Right forelimb (tissue), 1 donor: Measurements from ENCODE around the gene MEA1.
"Not testable (repeated sequence)": the region's sequence is repeated elsewhere in the genome, so short reads cannot be mapped to it uniquely, and the experiment has no call there.

ENCODE experiments used
- DNase-seq: peaks from one replicate; pipeline ENCODE4 v3.0.0-alpha.2; 2018

Gene MEA1

DNA sequence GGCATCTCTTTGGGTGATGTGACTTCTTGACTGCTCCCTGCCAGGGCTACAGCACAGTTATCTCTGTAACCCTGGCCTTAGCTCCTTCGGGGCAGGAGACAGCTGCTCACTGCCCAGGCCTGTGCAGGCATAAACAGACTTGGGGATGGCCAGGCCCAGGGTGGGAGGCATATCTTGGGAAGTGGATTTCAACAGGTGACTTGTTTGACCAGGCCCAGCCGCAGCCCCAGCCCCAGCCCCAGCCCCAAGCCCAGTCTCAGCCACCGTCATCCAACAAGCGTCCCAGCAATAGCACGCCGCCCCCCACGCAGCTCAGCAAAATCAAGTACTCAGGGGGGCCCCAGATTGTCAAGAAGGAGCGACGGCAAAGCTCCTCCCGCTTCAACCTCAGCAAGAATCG is 7.5 kb downstream of the MEA1 start:
- no peak for DNase-seq

DNA sequence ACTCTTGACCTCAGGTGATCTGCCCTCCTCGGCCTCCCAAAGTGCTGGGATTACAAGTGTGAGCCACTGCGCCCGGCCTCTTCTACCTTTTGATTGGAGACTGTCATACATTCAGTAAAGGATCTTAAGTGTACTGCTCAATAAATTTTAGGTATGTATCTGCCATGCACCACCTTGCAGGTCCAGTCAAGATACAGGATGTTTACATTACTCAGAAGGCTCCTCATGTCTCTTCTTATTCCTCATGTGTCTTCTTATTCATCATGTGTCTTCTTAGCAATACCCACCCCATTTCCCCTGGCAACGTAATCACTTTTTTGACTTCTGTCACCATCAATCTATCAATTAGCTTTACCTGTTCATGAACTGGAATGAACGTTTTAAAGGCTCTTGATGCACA is 7.9 kb downstream of the MEA1 start:
- DNase-seq = no peak

- no peak for DNase-seq
Measured at GRCh38 chr6:43001843-43002242, 11.9 kb downstream of the MEA1 start.

DNA sequence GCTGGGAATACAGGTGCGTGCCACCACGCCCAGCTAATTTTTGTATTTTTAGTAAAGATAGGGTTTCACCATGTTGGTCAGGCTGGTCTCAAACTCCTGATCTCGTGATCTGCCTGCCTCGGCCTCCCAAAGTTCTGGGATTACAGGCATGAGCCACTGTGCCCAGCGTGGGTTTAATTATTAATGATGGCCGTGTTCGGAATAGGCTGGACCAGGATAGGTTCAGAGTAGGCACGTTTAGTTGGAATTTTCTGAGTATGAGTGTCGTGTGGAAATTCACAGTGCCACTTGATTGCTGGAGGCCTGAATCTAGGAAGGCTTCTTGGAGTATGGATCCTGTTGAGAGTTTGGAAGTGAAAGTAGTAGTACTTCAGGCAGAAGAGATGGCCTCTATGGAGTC is 15.5 kb downstream of the MEA1 start:
- DNase-seq = not testable (repeated sequence)

DNA sequence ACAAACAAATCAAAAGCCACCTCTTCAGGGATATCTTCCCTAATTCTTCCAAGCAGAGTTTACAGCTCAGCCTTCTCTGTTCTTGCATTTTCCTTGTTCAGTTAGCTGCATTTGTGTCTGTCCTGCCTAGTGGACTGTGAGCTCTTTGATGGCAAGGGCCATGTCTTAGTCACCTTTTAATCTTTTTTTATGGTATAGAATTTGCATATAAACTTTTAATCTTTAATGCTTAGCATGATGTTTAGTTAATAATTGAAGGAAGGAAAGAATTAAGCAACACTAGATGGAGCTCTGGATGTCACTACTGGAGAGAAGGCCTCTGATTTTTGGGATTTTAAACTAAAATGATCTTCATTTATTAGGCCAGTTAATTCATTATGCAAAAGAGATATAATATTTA is 17.2 kb downstream of the MEA1 start:
- no peak for DNase-seq

DNA sequence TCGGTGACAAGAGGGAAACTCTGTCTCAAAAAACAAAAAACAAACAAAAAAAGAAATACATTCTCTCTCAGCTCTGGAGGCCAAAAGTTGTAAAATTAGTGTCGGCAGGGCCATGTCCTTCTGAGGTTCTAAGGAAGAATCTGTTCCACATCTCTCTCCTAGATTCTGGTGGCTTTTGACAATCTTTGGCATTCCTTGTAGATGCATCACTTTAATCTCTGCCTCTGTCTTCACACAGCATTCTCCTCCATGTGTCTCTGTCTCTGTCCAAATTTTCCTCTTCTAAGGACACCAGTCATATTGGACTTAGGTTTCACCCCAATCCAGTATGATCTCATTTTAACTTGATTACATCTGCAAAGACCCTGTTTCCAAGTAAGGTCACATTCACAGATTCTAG is 20.3 kb downstream of the MEA1 start:
- DNase-seq = no peak

DNA sequence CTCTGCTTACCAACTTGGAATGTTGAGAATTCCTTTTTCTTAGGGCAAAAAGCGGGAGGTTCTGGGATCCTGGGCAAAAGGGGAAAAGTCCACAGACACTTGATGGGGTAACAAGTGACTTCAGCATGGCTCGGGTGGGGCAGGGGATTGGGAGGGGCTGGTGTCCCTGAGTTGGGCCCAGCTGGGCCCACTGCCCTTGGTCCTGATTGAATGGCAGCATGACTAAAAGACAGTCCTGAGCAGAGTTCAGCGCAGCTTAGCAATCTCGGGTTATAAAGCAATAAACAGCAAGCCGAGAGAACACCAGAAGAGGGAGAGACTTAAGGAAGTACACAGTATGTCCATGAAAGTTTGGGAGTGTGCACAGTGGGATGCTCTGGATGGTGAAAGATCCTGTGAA is 23.8 kb downstream of the MEA1 start:
- no peak for DNase-seq

- no peak for DNase-seq
Measured at GRCh38 chr6:42988486-42989020, 25.2 kb downstream of the MEA1 start.

DNA sequence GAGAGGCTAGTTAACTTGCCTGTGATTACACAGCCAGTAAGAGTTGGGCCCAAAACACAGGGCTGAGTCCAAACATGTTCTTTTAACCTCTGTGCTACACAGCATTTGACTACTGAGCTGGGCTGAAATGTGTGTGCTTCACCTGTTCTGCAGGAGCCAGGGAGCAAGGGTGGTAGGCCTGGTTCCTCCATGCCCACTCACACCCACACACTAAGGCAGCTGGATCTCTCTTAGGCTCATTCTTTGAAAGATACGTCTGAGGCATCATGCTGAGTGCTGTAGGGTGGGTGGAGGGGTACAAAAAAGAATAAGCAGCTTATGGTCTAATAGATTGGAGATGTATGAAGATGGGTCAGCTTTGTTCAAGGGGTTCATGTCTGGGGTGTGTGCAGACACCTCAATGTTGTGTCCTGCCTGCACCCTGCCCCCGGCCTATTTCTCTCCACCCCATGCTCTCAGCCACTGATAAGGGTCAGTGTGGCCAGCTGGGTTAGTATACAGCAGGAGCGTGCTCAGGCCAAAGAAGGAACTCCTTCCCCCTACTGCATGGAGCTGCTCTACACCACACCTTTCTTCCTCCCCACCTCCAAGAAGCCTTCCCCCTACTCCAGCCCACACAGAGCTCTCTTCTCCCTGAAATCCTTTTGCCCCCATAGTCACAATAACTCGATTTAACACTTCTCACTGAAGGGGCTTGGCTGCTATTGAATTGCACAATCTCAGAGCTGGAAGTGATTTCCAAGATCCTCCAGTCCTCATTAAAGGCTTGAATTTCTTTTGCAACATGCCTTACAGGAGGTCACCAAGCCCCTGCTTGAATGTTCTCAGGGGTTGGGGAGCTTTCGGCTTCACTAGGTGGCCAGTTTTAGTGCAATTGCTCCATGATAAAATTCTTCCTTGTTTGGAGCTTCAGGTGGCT is 26.0 kb downstream of the MEA1 start:
- DNase-seq = no peak

- DNase-seq = no peak
Measured at GRCh38 chr6:42984924-42985475, 28.7 kb downstream of the MEA1 start.

- peak; percentile 97 for DNase-seq
Measured at GRCh38 chr6:42984001-42984923, 29.5 kb downstream of the MEA1 start, which contains the start of gene PPP2R5D. PPP2R5D (plus strand) TSS chr6:42984570; CDS start chr6:42984678, 108 bp downstream.

- no peak for DNase-seq
Measured at GRCh38 chr6:42981836-42982235, 31.9 kb downstream of the MEA1 start.

DNA sequence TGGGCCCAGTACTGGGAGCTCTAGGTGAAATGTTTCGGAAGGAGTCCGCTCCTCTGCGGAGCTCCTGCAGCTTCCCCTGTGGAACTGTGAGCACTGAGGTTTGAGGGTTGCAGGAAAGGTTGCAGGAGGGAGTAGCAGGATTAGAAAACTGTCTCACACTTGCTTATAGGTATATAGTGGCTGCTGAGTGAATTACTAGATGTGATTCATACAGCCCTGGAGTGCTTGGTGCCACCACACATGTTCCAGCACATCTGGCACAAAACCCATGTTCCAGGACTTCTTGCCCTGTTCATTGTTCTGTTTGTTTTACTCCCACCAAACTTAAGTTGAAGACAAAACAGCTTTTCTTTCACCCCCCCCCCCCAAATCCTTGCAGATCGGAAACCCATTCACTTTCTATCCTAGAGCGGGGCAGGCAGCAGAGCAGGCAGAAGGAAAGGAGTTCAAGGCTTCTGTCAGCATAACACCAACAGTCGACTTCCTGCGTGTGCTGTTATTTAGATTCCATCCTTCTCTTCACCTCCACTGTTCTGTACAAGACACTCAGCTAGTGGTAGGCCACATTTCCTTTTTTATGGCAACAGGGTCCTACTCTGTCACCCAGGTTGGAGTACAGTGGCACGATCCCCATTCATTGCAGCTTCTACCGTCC is 34.1 kb downstream of the MEA1 start:
- DNase-seq = no peak

DNA sequence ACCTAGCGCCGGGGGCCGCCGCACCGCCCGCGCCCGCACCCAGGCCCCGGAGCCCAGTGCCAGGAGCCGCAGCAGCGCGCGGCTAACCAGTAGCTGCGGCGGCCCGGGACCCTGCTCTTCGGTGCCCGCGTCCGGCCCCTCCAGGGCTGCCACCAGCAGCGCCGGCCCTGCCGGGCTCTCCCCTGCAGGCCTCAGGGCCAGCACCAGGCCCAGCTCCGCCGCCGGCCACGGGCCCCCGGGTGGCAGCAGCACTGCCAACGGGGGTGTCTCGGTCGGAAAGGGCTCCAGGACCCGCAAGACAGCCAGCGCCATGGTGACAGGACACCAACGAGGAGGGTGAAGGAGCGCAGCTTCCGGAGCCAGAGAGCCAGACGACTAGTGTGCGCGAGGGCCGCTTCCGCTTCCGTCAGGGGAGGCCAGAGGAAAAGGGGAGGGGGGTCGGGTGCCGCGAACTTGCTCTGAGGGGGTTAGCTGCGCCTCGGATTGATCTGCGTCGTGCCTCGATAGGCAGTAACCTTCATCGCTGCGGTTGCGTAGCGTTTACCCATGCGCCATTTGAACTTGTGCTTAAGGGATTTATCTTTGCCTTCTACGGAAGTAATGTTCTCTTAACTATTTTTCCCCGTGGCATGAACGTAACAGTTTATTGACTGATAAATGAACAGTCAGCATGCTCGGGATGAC is 34.8 kb downstream of the MEA1 start, which contains the start of gene PEX6:
Gene PEX6, minus strand, starts transcription at position 343 of the 684 bp plus-strand sequence. Its CDS starts 31 bp downstream, at position 312.
- DNase-seq = peak; percentile 92

DNA sequence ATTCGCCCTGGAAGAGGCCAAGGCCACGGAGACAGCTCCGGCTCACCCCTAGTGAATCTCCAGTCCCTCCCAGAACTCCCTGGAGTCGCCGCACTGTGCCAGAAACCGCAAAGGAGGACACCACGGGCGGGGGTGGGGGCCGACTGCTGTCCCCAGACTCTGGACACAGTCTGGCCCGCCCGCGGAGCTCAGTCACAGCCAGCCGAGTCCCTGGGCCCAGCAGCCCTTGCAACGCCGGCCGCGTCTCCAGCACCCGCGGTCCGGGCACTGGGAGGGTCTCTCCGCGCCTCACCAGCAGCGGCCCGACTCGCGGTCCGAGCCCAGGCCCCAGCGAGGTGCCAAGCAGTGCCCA is 35.3 kb downstream of the MEA1 start:
- peak; percentile 57 for DNase-seq

GRCh38 chr6:42974919-42975505 is 38.7 kb downstream of the MEA1 start:
- no peak for DNase-seq

DNA sequence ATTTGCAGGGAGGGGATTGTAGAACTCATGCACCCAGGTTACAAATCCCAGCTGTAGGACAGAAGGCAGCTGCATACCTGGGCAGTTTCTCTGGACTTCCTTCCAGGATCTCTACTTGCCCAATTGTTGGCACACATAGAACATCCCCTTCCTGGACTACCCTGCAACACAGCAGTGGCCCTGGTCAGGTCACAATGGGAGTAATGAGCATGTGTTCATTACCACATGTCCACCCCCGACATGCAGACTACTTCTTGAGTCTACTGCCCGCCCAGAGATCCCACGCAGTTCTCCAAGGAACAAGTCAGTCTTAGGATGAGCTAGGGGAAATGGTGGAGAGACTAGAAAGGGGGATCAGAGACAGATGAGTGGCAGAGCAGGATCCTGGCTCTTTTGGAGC is 39.8 kb downstream of the MEA1 start:
- no peak for DNase-seq

DNA sequence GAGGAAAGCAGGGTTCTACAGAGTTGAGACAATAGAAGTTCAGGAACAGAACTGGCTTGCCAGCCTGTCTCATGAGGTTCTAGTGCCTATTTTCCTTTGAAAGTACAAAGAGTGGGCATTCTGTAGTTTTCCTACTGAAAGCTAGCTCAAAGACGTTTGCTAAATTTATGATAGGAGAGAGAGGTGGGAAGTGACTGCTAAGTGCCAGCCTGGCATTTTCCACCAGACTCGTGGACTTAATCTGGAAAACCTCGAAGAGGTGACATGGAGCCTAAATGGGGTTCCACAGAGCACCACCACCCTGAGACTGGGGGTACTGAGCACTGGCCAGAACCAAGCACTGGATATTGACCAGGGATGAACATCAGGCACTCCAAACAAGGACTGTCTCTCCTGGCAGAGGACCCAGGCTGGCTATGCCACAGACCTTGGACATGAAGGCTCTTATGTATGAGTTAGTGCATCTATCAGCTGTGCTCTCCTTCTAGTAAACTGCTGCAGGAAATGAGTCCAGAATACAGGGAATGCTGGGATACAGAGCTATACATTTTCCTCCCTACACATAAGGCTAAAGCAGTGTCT is 41.9 kb downstream of the MEA1 start:
- DNase-seq = no peak

- DNase-seq = no peak
Measured at GRCh38 chr6:42970871-42971612, 42.7 kb downstream of the MEA1 start.

DNA sequence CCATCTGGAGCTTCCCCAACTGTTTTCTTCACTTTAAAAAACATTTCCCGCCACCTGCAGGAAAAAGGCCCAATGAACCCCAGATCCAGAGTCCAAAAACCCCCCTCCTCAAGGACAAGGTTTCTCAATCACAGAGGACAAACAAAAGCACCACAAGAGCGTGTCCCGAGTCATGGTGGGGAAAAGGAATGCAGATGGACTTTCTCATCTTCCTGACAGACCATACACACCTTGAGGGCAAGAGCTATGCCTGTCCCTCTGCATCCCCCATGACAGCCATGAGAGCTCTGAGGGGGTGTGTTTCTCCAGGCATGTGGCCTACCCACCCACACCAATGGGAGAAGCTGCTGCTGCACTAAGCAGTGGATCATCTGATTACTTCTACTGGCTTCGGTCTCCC is 43.8 kb downstream of the MEA1 start:
- DNase-seq = no peak
